ENCODE data around the gene VMP1.

Gene VMP1

DNA sequence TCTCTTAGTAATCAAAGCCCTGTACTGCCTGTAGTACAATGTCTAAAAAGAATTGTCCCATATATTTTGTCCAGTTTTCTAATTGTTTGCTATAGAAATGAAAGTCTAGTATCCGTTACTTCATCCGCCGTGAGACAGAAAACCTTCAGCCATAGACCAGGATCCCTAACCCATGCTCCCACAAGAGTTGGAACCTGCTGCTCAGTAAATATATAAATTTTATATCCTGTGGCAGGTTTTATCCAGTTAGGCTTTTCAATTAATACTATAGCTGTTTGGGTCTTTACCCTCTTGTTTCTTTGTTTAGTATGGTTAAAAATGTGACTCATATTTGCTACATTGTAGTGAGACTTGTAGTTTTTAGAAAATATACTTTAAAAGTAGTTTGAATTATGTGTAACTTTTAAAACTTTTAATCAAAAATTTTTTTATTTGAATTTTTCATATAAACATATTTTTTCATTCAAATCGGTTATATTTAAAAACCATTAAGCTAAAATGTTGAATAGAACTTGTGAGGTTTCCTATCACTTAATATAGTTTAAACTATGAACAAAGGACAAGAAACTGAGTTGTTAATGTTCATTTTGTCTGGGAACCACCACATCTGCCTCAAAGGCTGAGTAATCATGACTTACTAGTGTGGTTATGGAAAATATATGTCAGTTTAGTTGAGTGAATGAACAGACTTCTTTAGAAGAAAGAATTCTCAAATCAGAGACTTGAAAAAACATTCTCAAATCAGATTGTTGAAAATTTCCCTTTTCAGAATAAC lies 54.8 kb downstream of the VMP1 start:
- H3K36me3 ChIP-seq (ENCODE audit: control insufficient read depth, insufficient read depth, low read length): peaks cover 21% of the 10 kb centered on the region
- H3K9me3 ChIP-seq (ENCODE audit: control insufficient read depth, low read length): peaks cover 5% of the 10 kb centered on the region
- H3K4me3 ChIP-seq (ENCODE audit: extremely low read depth, insufficient read depth, low read length, poor library complexity, severe bottlenecking): no peak overlapping the region
- peaks cover 36% of the 10 kb centered on the region for H3K4me1 ChIP-seq (ENCODE audit: control insufficient read depth, insufficient read depth, low read length, poor library complexity, severe bottlenecking)
- peak overlapping the region; percentile 95 for H3K27ac ChIP-seq (ENCODE audit: low read depth, low read length, severe bottlenecking)
- WGBS, 2 experiments (ENCODE audit: insufficient coverage in 2 of 2): no CpG with 5 or more reads among the region's 4 CpGs

GRCh38 chr17:59762824-59763374 lies 55.4 kb downstream of the VMP1 start:
- Histone ChIP-seq H3K4me3 (ENCODE audit: extremely low read depth, insufficient read depth, low read length, poor library complexity, severe bottlenecking) (no peak overlapping the region), H3K27ac (ENCODE audit: low read depth, low read length, severe bottlenecking) (peak overlapping the region; percentile 95), H3K9me3 (ENCODE audit: control insufficient read depth, low read length) (peaks cover 5% of the 10 kb centered on the region)

GRCh38 chr17:59763861-59764260 lies 56.4 kb downstream of the VMP1 start:
- H3K27ac ChIP-seq (ENCODE audit: low read depth, low read length, severe bottlenecking): no peak overlapping the region
- WGBS, 2 experiments (ENCODE audit: insufficient coverage in 2 of 2): 80% methylated on average over 1 of the region's 1 CpG; no CpG with 5 or more reads in 1 of the 2 experiments

More at GRCh38 chr17:59762824-59763374, 55.4 kb downstream of the VMP1 start:
- peaks cover 30% of the 10 kb centered on the region for H3K4me1 ChIP-seq (ENCODE audit: control insufficient read depth, insufficient read depth, low read length, poor library complexity, severe bottlenecking)
- peaks cover 26% of the 10 kb centered on the region for H3K36me3 ChIP-seq (ENCODE audit: control insufficient read depth, insufficient read depth, low read length)

DNA sequence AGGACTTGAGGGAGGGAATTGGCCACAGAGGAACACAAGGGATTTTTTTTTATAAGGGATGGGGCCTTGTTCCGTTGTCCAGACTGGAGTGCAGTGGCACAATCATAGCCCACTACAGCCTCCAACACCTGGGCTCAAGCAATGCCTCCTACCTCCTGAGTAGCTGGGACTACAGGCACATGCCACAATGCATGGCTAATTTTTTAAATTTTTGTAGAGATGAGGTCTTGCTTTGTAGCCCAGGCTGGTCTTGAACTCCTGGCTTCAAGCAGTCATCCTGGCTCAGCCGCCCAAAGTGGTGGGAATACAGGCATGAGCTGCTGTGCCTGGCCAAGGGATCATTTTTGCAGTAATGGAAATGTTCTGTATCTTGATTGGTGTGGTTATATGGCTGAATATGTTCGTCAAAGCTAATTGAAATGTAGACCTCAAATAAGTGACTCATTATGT lies 56.9 kb downstream of the VMP1 start:
- Histone ChIP-seq H3K36me3 (ENCODE audit: control insufficient read depth, insufficient read depth, low read length) (peaks cover 20% of the 10 kb centered on the region), H3K4me3 (ENCODE audit: extremely low read depth, insufficient read depth, low read length, poor library complexity, severe bottlenecking) (no peak overlapping the region), H3K4me1 (ENCODE audit: control insufficient read depth, insufficient read depth, low read length, poor library complexity, severe bottlenecking) (peaks cover 26% of the 10 kb centered on the region), H3K27ac (ENCODE audit: low read depth, low read length, severe bottlenecking) (no peak overlapping the region), H3K9me3 (ENCODE audit: control insufficient read depth, low read length) (no peaks in the 10 kb centered on the region)
- 100% methylated on average over 1 to 2 of the region's 3 CpGs for WGBS, 2 experiments (ENCODE audit: insufficient coverage in 2 of 2)

More at GRCh38 chr17:59763861-59764260, 56.4 kb downstream of the VMP1 start:
- peaks cover 24% of the 10 kb centered on the region for H3K36me3 ChIP-seq (ENCODE audit: control insufficient read depth, insufficient read depth, low read length)
- H3K9me3 ChIP-seq (ENCODE audit: control insufficient read depth, low read length): peaks cover 3% of the 10 kb centered on the region
- peaks cover 26% of the 10 kb centered on the region for H3K4me1 ChIP-seq (ENCODE audit: control insufficient read depth, insufficient read depth, low read length, poor library complexity, severe bottlenecking)
- H3K4me3 ChIP-seq (ENCODE audit: extremely low read depth, insufficient read depth, low read length, poor library complexity, severe bottlenecking): no peak overlapping the region

DNA sequence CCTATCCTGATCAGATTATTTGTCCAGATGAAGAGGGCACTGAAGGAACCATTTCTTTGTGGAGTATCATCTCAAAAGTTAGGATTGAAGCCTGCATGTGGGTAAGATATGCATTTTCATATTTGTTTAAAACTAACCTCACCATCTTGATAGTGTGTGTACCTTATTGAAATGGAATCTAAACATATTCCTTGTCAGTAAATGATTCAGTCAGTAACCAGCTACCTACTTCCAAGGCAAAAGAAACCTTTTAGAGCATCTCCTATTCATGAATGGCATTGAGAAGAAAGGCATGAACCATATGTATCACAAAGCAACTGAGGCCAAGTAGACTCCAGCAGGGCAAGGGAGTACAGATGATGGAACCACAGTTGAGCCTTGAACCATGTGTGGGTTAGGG lies 57.6 kb downstream of the VMP1 start:
- H3K27ac ChIP-seq (ENCODE audit: low read depth, low read length, severe bottlenecking): no peak overlapping the region

GRCh38 chr17:59766491-59766890 lies 59.0 kb downstream of the VMP1 start:
- Histone ChIP-seq H3K27ac (ENCODE audit: low read depth, low read length, severe bottlenecking) (no peak overlapping the region), H3K9me3 (ENCODE audit: control insufficient read depth, low read length) (no peaks in the 10 kb centered on the region), H3K4me3 (ENCODE audit: extremely low read depth, insufficient read depth, low read length, poor library complexity, severe bottlenecking) (no peak overlapping the region), H3K36me3 (ENCODE audit: control insufficient read depth, insufficient read depth, low read length) (peaks cover 20% of the 10 kb centered on the region), H3K4me1 (ENCODE audit: control insufficient read depth, insufficient read depth, low read length, poor library complexity, severe bottlenecking) (peaks cover 23% of the 10 kb centered on the region)
- WGBS, 2 experiments (ENCODE audit: insufficient coverage in 2 of 2): 92 to 100% methylated on average over 4 of the region's 6 CpGs

More for the DNA sequence above, 57.6 kb downstream of the VMP1 start:
- Histone ChIP-seq H3K36me3 (ENCODE audit: control insufficient read depth, insufficient read depth, low read length) (peaks cover 20% of the 10 kb centered on the region), H3K9me3 (ENCODE audit: control insufficient read depth, low read length) (no peaks in the 10 kb centered on the region), H3K4me3 (ENCODE audit: extremely low read depth, insufficient read depth, low read length, poor library complexity, severe bottlenecking) (no peak overlapping the region), H3K4me1 (ENCODE audit: control insufficient read depth, insufficient read depth, low read length, poor library complexity, severe bottlenecking) (peaks cover 26% of the 10 kb centered on the region)

GRCh38 chr17:59767176-59767575 lies 59.7 kb downstream of the VMP1 start:
- Histone ChIP-seq H3K36me3 (ENCODE audit: control insufficient read depth, insufficient read depth, low read length) (peaks cover 24% of the 10 kb centered on the region), H3K27ac (ENCODE audit: low read depth, low read length, severe bottlenecking) (no peak overlapping the region), H3K9me3 (ENCODE audit: control insufficient read depth, low read length) (no peaks in the 10 kb centered on the region), H3K4me1 (ENCODE audit: control insufficient read depth, insufficient read depth, low read length, poor library complexity, severe bottlenecking) (peaks cover 16% of the 10 kb centered on the region), H3K4me3 (ENCODE audit: extremely low read depth, insufficient read depth, low read length, poor library complexity, severe bottlenecking) (no peak overlapping the region)

- H3K27ac ChIP-seq (ENCODE audit: low read depth, low read length, severe bottlenecking): no peak overlapping the region
- peaks cover 7% of the 10 kb centered on the region for H3K4me1 ChIP-seq (ENCODE audit: control insufficient read depth, insufficient read depth, low read length, poor library complexity, severe bottlenecking)
- no CpG with 5 or more reads among the region's 1 CpG for WGBS, 2 experiments (ENCODE audit: insufficient coverage in 2 of 2)
- H3K9me3 ChIP-seq (ENCODE audit: control insufficient read depth, low read length): no peaks in the 10 kb centered on the region
- no peak overlapping the region for H3K4me3 ChIP-seq (ENCODE audit: extremely low read depth, insufficient read depth, low read length, poor library complexity, severe bottlenecking)
- peaks cover 31% of the 10 kb centered on the region for H3K36me3 ChIP-seq (ENCODE audit: control insufficient read depth, insufficient read depth, low read length)
These were observed 62.4 kb downstream of the VMP1 start for GRCh38 chr17:59769887-59770286.

GRCh38 chr17:59771093-59771492 lies 63.6 kb downstream of the VMP1 start:
- peaks cover 7% of the 10 kb centered on the region for H3K4me1 ChIP-seq (ENCODE audit: control insufficient read depth, insufficient read depth, low read length, poor library complexity, severe bottlenecking)
- WGBS, 2 experiments (ENCODE audit: insufficient coverage in 2 of 2): 86 to 100% methylated on average over 1 of the region's 2 CpGs
- no peak overlapping the region for H3K4me3 ChIP-seq (ENCODE audit: extremely low read depth, insufficient read depth, low read length, poor library complexity, severe bottlenecking)
- no peaks in the 10 kb centered on the region for H3K9me3 ChIP-seq (ENCODE audit: control insufficient read depth, low read length)
- H3K27ac ChIP-seq (ENCODE audit: low read depth, low read length, severe bottlenecking): no peak overlapping the region
- H3K36me3 ChIP-seq (ENCODE audit: control insufficient read depth, insufficient read depth, low read length): peaks cover 35% of the 10 kb centered on the region

GRCh38 chr17:59775786-59776350 lies 68.4 kb downstream of the VMP1 start:
- no peak overlapping the region for H3K4me3 ChIP-seq (ENCODE audit: extremely low read depth, insufficient read depth, low read length, poor library complexity, severe bottlenecking)
- peaks cover 40% of the 10 kb centered on the region for H3K36me3 ChIP-seq (ENCODE audit: control insufficient read depth, insufficient read depth, low read length)
- 100% methylated on average over 1 of the region's 2 CpGs; no CpG with 5 or more reads in 1 of the 2 experiments for WGBS, 2 experiments (ENCODE audit: insufficient coverage in 2 of 2)
- H3K9me3 ChIP-seq (ENCODE audit: control insufficient read depth, low read length): peaks cover 6% of the 10 kb centered on the region
- no peak overlapping the region for H3K27ac ChIP-seq (ENCODE audit: low read depth, low read length, severe bottlenecking)
- peaks cover 7% of the 10 kb centered on the region for H3K4me1 ChIP-seq (ENCODE audit: control insufficient read depth, insufficient read depth, low read length, poor library complexity, severe bottlenecking)

GRCh38 chr17:59776577-59776976 lies 69.1 kb downstream of the VMP1 start:
- H3K36me3 ChIP-seq (ENCODE audit: control insufficient read depth, insufficient read depth, low read length): peaks cover 40% of the 10 kb centered on the region
- peaks cover 6% of the 10 kb centered on the region for H3K9me3 ChIP-seq (ENCODE audit: control insufficient read depth, low read length)
- peaks cover 7% of the 10 kb centered on the region for H3K4me1 ChIP-seq (ENCODE audit: control insufficient read depth, insufficient read depth, low read length, poor library complexity, severe bottlenecking)
- no peak overlapping the region for H3K27ac ChIP-seq (ENCODE audit: low read depth, low read length, severe bottlenecking)
- no peak overlapping the region for H3K4me3 ChIP-seq (ENCODE audit: extremely low read depth, insufficient read depth, low read length, poor library complexity, severe bottlenecking)
- no CpG with 5 or more reads among the region's 1 CpG for WGBS, 2 experiments (ENCODE audit: insufficient coverage in 2 of 2)
